Measurements from ENCODE around the gene SERPINA5.

The SERPINA5 gene, protein sequence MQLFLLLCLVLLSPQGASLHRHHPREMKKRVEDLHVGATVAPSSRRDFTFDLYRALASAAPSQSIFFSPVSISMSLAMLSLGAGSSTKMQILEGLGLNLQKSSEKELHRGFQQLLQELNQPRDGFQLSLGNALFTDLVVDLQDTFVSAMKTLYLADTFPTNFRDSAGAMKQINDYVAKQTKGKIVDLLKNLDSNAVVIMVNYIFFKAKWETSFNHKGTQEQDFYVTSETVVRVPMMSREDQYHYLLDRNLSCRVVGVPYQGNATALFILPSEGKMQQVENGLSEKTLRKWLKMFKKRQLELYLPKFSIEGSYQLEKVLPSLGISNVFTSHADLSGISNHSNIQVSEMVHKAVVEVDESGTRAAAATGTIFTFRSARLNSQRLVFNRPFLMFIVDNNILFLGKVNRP

DNA sequence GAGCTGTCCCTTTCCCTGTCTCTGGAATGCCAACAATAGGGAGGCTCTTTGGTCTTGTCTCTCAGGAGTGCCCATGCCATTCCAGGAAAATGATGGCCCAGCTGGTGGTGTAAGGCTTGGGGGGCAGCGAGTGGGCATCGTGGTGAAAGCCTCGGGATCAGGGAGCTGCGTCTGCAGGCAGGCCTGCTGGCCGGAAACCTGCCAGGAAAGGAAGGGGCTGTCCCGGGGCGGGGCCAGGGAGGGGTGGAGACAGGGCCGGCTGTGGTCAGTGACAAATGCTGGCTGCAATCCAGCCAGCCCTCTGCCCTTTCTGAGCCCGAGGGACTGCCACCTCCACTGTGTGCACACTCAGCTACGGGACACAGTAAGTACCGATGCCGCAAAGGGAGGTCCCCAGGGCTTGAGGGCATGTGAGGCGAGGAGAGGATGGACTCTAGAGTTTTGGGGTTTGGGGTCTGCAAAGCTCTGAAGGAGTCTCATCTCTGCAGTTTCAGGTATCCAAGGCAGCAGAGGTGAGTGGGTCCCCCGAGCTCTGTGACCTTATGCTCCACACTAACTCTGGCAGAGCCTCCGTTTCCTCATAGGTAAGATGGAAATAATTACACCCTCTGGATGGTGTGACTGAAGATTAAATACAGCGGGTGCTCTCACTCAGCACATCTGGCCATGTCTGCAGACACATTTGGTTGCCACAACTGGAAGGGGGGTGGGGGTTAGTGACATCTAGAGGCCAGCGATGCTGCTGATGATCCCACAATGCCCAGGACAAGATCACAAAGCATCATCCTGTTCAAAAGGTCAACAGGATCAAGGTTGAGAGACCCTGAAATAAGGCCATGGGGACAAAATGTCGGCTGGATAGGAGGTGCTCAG, at the start of gene SERPINA5:
Gene SERPINA5, plus strand, starts transcription at position 300 of the 873 bp plus-strand sequence. CDS start 5,937 bp downstream, outside the sequence.
- peak; percentile 6 for DNase-seq (ENCODE audit: low spot score)

DNA sequence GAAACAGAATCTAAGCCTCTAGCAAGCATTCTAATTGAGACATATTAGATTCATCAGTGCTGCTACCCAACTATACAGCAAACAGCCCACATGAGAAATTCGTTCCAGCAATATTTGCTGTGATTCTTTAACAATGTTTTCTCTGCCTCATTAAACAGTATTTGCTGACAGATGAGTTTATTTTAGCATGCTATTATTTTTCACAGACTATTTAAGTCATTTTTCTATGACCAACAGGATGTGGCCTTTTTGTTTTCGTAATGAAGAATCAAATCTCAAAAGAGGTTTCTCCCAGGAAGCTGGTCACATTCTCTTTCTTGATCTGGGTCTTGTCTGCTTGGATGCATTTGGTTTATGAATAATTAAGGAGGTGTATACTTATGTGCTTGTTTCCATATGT, 48.8 kb upstream of the SERPINA5 start:
- no peak for DNase-seq (ENCODE audit: low spot score)

DNA sequence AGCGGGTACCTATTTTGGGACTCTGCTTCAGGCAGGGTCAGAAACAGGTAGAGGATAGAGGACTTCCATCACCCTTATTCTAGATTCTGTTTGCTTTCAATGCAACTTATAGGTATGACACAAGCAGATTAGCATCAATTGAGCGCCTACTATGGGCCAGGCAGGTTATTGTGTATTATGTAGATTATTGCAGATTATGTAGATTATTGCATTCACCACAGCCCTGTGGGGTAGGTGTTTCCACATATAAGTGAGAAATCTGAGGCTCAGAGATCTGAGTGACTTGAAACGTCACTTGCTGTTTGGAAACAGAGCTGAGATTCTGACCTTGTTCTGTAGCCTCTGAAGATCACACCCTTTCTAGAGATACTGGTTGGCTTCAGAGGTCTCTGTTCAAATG, 45.7 kb upstream of the SERPINA5 start:
- DNase-seq (ENCODE audit: low spot score): no peak

DNA sequence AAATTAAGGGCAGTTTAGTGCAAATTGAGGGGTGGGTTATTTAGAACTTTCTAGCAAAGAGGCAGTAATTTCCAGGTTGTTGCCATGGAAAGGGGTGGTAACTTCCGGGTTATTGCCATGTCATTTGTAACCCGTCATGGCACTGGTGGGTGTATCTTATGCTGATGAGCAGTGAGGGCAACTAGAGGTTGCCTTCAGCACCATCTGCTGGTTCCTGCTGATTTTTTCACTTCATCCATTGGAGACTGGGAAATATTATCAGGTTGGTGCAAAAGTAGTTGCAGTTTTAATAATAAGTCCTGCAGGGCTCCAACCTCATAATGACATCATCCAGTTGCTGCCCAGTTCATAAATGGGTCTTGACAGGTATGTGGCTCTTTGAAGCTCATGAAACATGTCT, 44.4 kb upstream of the SERPINA5 start:
- DNase-seq (ENCODE audit: low spot score): no peak

DNA sequence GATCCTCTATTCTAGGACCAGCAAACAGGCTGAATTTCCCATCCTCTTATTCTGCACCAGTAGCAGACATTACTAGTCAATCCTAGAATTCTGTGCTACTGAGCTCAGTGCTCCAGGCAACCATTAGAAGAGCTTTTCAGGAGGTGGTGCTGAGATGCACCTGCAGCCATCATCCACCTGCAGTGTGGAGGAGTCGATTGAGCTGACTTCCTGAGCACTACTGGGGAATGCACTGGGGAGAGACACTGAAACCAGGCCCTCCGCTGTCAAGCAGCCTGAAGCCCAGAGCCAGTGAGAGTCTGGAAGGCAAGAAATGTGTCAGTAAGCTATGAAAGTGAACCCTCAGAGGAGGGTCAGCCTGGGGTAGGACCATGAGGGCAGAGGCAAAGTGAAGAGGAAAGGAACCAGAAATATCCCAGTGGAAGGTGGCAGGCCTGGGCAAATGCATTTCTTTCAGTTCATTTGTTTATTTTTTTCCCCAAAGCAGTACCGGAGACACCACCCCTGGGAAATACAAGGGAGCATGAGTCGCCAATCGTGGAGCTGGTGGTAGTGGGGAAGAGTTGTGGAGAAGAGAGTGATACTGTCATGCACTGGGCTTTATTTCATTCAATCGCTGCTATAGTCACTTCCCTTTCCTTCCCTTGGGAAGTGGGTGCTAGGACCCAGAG, 43.0 kb upstream of the SERPINA5 start:
- DNase-seq (ENCODE audit: low spot score): no peak

DNA sequence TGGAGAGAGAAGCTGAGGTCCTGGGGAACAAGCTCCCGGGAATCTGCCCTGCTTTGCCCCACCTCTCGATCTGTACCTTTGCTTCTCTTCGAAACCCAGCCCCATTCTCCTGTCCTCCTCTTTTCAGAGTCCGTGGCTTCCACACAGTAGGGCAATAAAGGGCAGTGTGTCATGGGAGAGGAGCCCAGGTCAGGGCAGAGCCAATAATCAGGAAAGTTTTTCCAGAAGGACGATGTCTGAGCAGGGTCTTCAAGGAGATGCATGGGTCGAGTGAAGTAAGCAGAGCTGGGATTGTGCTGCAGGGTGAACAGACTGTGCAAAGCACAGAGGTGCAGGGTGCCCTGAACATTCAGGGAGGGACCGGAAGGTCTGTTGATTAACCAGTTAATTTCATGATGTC, 42.0 kb upstream of the SERPINA5 start:
- no peak for DNase-seq (ENCODE audit: low spot score)

DNA sequence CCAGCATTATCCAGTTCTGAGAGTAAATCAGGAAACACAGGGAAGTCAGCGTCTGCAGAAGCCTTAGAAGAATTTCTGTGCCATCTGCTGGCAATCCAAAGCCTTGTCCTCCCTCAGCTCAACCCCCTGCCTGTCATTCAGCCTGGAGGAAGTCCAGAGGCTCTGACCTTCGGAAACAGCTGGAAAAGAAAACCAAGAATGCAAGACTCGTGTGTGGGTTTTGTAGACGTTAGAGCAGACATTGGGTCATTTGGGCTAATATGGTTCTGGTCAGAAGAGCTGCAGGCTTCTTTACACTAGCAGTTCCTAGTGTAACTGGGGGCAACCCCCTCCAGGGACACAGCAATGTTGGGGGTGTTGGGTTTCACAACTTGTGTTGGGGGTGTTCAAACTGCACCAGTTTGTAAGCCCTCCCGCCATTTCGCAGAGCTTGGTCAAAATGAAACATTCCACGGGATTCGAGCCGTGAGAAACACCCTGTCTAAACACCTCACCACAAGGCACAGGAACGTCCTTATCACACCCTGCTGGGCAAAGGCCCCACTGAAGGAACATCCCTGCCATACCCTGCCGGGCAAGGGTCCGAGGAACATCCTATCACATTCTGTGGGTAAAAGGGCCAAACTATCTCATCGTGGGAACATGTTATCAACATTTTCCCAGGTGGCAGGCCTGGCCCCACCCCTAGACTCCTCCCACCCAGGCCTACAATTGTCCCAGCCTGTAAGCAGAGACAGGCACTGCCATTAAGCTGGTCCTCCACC, 41.0 kb upstream of the SERPINA5 start:
- DNase-seq (ENCODE audit: low spot score): no peak

DNA sequence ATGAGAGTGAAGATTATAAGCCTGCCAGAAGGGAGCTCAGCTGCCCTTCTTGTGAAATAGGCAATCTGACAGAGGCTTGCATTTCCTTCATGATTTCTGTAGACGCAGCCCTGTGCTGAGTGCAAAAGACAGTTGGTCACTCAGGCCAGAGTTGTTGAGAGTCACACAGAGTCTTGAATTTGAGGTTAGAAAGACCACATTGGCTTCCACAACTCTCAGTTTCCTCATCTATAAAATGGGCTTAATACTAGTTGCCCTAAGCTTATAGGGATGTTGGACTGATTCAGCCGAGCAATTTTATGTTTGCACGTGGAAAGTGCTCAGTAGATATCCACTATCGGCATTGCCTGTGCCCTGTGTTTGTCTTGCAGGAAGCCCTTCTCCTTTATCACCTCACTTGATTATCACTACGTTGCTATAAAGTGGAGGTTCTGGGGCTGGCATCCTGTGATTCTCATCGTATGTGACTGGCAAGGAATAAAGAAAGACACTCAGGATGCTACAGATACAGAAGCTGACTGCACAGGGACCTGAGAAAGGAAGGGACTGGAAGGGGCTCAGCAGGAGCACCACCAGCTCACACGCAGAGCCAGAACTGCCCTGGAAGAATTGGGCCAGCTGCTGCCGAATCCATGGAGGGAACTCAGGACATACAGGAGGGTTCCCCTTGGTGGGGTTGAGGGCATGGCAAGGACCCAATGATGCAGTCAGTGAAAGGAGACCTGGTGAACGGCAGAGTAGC, 39.8 kb upstream of the SERPINA5 start:
- no peak for DNase-seq (ENCODE audit: low spot score)

DNA sequence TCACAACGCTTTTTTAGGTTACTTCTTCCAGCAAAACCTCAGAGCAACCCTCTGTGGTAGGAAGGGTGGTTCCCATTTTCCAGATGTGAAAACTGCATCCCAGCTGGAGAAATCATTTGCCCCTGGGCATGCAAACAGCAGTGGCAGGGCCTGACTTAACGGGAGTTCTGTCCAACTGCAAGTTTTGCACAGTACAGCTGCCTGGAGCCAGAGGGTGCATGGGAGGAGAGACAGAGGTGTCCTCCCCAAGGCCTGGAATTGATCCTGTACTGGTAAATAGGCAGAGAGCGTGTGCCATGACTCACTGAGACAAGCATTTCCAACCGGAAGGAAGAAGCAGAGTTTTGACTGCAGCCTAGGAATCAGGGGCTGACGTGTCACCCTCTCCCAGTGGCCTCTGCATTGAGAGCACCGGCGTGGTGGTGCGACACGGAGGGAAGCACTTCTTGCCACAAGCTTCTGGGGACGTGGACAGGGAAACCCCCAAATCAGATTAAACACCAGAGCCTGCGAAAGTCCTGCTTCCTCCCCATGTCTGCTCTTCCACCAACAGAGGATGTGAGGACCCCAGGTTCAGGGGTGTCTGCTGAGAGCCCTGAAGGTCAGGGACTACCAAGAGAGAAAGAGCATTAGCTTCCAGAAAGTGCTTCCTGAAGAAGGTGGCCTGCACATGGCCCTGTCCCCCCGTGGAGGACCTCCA, 39.0 kb upstream of the SERPINA5 start:
- DNase-seq (ENCODE audit: low spot score): no peak

DNA sequence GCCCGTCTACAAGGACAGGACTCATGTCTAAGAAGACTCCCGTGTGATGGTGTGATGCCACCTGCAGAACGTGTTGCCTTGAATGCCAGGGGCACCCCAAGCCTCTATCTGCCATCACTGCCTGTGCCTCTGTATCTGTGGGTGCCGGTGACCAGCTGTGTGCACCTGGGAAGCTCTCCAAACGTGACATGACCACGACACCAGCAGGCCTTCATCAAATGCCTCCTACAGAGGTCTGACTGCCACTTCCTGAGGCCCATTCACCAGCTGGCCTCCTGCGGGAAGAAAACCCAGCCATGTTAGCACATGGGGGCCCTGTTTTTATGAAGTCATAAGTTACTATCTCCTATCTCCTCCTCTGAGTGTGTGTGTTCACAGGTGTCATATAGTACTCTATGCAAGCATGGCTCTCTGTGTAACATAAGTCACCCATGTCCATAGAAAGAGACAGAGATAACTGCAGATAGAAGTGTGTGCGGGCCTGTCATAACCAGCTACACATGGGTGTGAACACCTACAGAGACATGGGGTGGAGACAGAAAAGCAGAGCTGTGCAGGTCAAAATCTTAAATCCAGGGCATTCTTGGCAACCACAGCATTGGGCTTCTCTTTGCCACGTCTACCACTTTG, 38.3 kb upstream of the SERPINA5 start:
- DNase-seq (ENCODE audit: low spot score): no peak

DNA sequence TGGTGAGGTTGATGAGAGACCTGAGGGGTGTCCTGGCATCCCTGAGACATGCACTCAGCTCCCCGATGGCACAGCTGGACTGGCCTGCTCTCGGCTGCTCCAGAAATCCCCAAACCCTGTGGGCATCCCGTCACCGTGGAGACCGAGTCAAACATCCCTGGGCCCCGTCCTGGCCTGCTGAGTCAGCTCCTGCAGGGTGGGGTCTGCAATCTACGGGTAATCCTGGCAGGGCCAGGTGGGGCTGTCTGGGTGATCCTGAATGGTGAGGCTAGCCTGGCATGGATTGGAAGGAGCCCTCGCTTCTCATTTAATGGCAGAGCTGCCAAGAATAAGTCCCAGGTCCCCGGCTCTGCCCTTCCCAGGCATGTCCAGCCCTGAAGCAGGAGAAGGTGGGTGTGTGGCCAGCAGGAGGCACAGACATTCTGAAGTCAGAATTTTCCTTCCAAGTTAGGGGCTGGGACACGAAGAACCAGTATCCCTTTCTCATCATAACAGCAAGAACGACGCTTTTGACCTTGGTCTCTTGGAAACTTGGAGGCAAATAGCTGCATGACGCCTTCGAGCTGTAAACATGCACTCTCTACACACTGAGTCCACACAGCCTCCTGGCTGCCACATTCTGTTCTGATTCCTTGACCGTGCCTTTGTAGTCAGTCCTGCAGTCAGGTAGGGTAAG, 37.6 kb upstream of the SERPINA5 start:
- no peak for DNase-seq (ENCODE audit: low spot score)

DNA sequence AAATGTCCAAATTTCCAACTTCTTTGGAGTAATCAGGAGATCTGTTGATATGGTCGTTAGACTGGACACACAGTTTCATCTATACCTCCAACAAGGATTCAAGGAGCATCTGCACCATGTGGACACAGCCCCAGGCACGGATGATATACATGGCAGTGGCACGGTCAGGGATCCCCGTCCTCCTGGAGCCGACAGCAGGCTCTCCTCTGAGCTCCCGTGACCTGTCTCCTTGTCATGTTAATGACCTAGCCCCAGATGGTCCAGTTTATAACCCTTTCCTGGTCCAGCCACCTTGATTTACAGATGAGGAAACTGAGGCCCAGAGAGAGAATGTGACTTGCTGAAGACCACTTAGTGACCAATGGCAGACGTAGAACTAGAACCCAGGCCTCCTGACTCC, 36.5 kb upstream of the SERPINA5 start:
- DNase-seq (ENCODE audit: low spot score): no peak

DNA sequence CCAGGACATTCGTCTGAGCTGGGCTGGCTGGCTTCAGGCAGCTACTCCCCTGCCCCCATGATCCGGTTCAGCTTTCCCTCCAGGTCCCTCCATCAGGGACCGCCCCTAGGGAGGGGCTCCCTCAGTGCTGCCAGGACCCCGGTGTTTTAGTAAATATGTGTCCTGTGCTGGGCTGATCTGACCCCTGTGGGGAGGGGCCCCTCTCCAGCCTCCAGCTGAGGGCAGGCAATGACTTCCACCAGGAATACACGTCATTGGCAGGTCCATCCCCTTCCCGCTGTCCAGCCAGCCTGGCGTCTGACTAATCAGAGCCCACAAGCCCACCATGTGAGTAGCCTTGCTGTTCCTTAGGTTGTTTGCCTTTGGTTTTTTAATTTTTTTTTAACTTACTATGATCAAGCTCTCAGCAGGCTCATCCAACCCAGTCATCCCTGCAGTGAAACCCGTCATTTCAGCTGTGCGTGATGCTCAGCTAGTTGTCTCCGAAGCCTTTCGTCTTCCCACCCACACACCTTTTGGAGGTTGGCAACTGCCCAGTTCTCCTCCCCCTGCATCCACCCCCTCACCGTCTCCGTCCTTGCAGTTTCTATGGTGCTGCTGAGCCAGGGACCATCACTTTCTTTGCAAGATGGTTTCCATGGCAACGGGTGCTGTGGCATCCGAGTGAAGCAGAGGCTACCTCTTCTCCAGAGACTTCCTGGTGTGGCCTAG, 35.9 kb upstream of the SERPINA5 start:
- no peak for DNase-seq (ENCODE audit: low spot score)

DNA sequence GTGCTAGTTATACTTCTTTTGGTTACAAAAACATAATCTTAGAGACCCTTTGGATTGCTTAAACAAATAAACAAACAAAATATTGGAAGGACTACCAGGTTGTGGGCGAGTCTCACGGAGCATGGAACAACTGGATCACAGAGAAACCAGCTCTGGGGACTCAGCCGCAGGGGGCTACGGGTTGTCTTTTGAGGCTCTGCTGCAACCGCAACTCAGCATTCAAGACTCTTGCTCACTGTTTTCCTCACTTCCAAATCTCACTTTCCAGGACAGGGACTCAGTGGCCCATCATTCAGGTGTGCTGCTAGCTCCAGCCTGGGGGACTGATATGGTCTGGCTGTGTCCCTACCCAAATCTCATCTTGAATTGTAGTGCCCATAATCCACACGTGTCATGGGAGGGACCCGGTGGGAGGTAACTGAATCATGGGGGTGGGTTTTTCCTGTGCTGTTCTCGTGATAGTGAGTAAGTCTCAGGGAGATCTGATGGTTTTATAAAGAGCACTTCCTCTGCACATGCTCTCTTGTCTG, 34.0 kb upstream of the SERPINA5 start:
- DNase-seq (ENCODE audit: low spot score): no peak

DNA sequence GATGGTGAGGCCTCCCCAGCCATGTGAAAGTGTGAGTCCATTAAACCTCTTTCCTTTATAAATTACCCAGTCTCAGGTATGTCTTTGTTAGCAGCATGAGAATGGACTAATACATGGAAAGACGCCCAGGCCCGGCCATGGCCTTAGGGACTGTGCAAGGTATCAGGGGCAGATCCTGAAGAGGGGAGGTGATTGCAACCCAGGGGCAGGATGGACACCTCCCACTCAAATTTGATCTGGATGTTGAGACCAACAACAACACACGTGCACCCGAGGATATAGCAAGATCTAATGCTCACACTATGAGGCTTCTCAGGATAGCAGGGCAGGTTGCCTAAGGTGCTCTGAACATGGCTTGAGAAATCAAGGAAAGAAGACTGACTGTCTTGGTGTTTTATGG, 33.5 kb upstream of the SERPINA5 start:
- DNase-seq (ENCODE audit: low spot score): no peak

DNA sequence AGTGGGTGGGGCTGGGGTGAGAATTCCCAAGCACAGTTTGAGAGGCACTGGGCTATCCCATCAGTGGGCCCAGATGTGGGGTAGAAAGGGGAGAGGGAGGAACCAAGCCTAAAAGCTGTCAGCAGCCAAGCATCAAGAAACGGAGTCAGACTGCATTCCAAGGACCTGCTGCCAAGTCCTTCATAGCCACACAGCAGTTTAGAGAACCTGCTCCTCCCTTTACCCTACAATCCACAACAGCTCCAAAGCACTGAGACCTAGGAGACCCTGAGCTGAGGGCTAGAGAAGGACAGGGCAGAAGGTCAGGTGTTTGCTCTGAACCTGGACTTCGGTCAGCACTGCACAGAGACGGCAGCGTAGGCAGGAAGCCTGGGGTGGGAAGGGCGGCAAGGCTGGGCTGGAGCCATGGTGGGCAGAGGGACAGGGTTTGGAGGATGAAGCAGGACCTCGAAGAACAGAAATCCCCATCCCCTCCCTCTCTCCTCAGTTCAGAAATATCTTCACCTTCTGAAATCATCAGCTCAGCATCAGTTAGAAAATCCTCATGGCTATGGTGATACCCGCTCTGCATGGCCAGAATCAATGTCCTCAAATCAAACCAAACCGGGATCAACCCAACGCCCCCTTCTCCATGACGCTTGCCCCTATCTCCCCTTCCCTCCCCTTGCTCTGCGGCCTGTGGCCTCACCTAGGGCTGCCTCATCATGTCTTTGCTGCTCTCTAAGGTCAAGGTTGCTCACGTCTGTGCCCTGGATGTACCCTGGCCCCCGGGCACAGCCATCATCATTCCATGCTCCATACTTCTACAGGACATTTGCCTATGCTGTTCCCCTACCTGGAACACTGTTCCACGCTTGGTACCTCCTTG, 32.9 kb upstream of the SERPINA5 start:
- no peak for DNase-seq (ENCODE audit: low spot score)
